GM12891 (cell line): ENCODE data around the gene ENTREP3. TPM values are rescaled to one million over a fixed set of nuclear protein-coding genes. Genes with fewer than 3 reads are reported as not detected.
A peak's percentile ranks its signal among the peaks of the same experiment; 100 is the strongest.

Experiments used
- DNase-seq: peaks from one replicate; pipeline ENCODE4 v3.0.0; 2011; ENCODE audit warnings: low spot score; ENCODE audit not compliant: insufficient read length
- FAIRE-seq: peaks from 2 replicates; lab custom pipeline; 2011; peaks lifted over from hg19 to GRCh38; lab: Jason Lieb, UNC
- PAX5 ChIP-seq: IDR thresholded peaks from 2 replicates; pipeline ENCODE4 v1.6.1; 2011; ENCODE audit warnings: low read length, moderate library complexity, mild to moderate bottlenecking; ENCODE audit not compliant: insufficient read depth, severe bottlenecking
- POLR2A ChIP-seq: IDR thresholded peaks from 2 replicates; pipeline ENCODE4 v1.6.1; 2011; ENCODE audit warnings: low read depth, low read length, control low read depth
- POLR2AphosphoS5 ChIP-seq: IDR thresholded peaks from 2 replicates; pipeline ENCODE4 v1.6.1; 2011; ENCODE audit warnings: low read depth, low read length, control low read depth
- POU2F2 ChIP-seq: IDR thresholded peaks from 2 replicates; pipeline ENCODE4 v1.6.1; 2011; ENCODE audit warnings: low read depth, mild to moderate bottlenecking, control low read depth, low read length, moderate library complexity
- SPI1 ChIP-seq: IDR thresholded peaks from 2 replicates; pipeline ENCODE4 v1.6.1; 2011; ENCODE audit warnings: low read depth, low read length, control low read depth
- TAF1 ChIP-seq: IDR thresholded peaks from 2 replicates; pipeline ENCODE4 v1.6.1; 2011; ENCODE audit warnings: low read depth, low read length, control low read depth
- polyA plus RNA-seq: library from polyadenylated mRNA; unstranded; fragments of >200 nt; gene quantifications from one replicate; pipeline ENCODE4 v1.2.1, GENCODE V29; 2012; ENCODE audit warnings: low read depth, missing spikeins, inconsistent platforms; ENCODE audit not compliant: missing spikeins

ENTREP3 gene
- polyA plus RNA-seq: 14.4 TPM

DNA sequence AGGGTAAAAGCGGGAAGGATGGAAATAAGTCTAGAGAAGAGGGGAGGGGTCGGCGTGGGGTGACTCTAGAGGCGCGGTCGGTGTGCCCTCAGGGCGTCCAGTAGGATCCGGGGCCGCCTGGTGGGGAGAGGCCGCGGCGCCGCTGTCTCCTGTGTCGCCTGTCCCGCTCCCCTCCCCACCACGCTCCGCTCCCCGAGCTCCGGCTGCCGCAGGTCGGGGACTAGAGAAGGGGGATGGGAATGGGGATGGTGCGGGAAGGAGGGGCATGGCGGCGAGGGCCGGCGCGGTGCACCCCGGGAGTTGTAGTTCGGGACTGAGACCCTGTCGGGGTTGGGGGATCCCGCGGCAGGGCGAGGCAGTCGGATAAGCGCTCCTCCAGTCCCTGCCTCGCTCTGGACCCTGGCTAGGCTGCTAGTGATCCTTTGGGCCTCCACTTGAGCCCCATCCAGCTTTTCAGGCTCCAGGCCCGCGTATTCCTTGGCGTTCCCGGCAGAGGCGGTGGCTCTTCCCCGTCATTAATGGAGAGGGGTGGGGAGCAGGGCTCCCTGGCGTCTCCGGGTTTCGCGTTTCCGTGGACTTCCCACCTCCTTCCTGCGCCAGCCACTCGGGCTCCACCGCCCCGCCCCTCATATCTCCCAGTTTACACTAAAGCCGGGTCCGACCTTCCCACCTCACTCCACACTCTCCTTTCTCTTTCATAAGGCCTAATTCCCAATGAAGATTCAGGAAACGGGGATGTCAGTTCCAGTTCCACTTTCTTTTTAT, at the start of gene ENTREP3:
Gene ENTREP3 (minus strand): TSS at position 241 of the 765 bp plus-strand sequence. CDS start 606 bp downstream, outside the sequence.
- peak; percentile 94 for FAIRE-seq
- DNase-seq: peak; percentile 94
- TF ChIP-seq POLR2A (peak; percentile 39; the same call in 1 of the 2 replicates), POLR2AphosphoS5 (peak; percentile 48; the same call in 1 of the 2 replicates), TAF1 (0 out of 2 replicates have a peak, but pooled peaks have one; percentile 32), SPI1 (no peak), POU2F2 (no peak), PAX5 (no peak)

- FAIRE-seq: no peak
Observed at GRCh38 chr1:155304558-155305063, 49.3 kb upstream of the ENTREP3 start.

DNA sequence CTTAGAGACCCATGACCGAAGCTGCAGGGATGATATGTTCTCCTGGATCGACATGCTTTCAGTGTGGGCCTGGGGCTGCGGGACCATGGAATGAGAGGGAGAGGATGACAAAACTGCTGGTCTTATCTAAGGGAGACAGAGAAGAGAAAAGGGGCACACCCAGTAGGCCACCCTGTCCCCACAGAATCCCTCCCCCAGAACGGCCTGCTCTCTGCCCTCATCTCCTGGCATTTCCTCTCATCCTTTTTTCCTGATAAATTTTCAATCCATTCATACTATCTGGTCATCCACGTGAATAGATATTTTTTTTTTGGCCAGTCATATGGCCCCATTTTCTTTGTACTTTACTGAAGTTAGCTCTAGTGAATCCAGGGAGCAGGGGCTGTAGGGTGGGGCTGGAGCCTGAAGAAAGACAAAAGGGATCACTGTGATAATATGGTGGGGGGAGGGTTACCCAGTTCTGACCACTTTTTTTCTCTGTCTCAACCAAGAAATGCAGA, 46.1 kb upstream of the ENTREP3 start, which contains the start of gene PKLR:
Gene PKLR (minus strand): TSS at position 97 of the 500 bp plus-strand sequence. CDS start 43 bp downstream, at position 54.
- FAIRE-seq (no peak), DNase-seq (no peak)
- TF ChIP-seq POU2F2: no peak
- no peak for TF ChIP-seq PAX5
- no peak for TF ChIP-seq SPI1
- TF ChIP-seq POLR2A: no peak
- TF ChIP-seq TAF1: no peak
- TF ChIP-seq POLR2AphosphoS5: no peak

More at GRCh38 chr1:155304558-155305063, 49.3 kb upstream of the ENTREP3 start:
- no peak for DNase-seq
- TF ChIP-seq POLR2AphosphoS5 (no peak), POU2F2 (no peak), SPI1 (no peak), POLR2A (no peak)

GRCh38 chr1:155300553-155301329, 45.5 kb upstream of the ENTREP3 start:
- TF ChIP-seq POLR2AphosphoS5: no peak
- no peak for TF ChIP-seq PAX5
- TF ChIP-seq SPI1: no peak
- no peak for TF ChIP-seq TAF1
- TF ChIP-seq POLR2A: no peak
- no peak for TF ChIP-seq POU2F2
- DNase-seq (no peak), FAIRE-seq (no peak)

GRCh38 chr1:155300024-155300423, 44.7 kb upstream of the ENTREP3 start:
- no peak for FAIRE-seq
- TF ChIP-seq TAF1: no peak
- no peak for TF ChIP-seq POLR2AphosphoS5
- no peak for TF ChIP-seq SPI1
- no peak for TF ChIP-seq PAX5
- TF ChIP-seq POLR2A: no peak
- TF ChIP-seq POU2F2: no peak
- no peak for DNase-seq

DNA sequence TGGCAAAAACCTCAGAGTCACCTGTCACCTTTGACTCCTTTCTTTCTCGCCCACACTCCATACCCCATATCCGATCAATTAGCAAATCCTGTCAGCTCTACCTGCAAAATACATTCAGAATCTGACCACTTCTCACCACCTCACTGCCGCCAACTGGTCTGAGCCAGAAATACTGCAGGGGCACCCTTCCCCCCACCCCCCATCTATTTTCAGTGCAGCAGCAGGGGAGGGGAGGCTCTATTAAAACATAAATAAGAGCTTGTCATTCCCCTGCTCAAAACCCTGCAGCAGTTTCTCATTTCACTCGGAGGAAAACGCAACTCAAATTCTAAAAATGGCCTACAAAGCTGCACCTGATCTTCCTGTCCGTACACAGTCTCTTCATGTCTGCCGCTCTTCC, 42.1 kb upstream of the ENTREP3 start:
- FAIRE-seq (no peak), DNase-seq (no peak)
- no peak for TF ChIP-seq PAX5
- no peak for TF ChIP-seq POLR2AphosphoS5
- TF ChIP-seq POLR2A: no peak
- TF ChIP-seq POU2F2: no peak
- TF ChIP-seq SPI1: no peak
- TF ChIP-seq TAF1: no peak

GRCh38 chr1:155296661-155297060, 41.4 kb upstream of the ENTREP3 start:
- DNase-seq (no peak), FAIRE-seq (no peak)
- TF ChIP-seq PAX5 (no peak), POU2F2 (no peak), POLR2A (no peak), TAF1 (no peak), SPI1 (no peak), POLR2AphosphoS5 (no peak)

DNA sequence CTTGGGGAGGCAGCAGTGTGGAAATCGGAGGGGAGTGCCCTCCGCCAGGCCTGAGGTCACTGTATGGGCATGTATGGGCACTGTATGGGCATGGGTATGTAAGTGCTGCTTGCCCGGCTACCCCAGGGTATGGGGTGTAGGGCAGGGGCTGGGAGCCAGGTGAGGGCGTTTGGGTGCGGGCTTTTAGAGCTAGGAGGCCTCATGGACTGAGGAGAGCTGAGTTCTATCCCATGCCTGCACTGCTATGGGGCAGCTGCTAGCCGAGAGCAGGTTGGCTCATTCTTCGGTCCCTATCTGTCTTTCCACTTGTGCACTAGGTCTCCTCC, 40.6 kb upstream of the ENTREP3 start:
- FAIRE-seq (no peak), DNase-seq (no peak)
- TF ChIP-seq SPI1 (no peak), POU2F2 (no peak), POLR2AphosphoS5 (no peak), PAX5 (no peak), TAF1 (no peak), POLR2A (no peak)
